Measurements from ENCODE around the gene LRRC72.
"Not testable (repeated sequence)": the region's sequence is repeated elsewhere in the genome, so short reads cannot be mapped to it uniquely, and the experiment has no call there.

GRCh38 chr7:16595596-16595995 lies 69.0 kb downstream of the LRRC72 start:
- TF ChIP-seq, protein P1, sequence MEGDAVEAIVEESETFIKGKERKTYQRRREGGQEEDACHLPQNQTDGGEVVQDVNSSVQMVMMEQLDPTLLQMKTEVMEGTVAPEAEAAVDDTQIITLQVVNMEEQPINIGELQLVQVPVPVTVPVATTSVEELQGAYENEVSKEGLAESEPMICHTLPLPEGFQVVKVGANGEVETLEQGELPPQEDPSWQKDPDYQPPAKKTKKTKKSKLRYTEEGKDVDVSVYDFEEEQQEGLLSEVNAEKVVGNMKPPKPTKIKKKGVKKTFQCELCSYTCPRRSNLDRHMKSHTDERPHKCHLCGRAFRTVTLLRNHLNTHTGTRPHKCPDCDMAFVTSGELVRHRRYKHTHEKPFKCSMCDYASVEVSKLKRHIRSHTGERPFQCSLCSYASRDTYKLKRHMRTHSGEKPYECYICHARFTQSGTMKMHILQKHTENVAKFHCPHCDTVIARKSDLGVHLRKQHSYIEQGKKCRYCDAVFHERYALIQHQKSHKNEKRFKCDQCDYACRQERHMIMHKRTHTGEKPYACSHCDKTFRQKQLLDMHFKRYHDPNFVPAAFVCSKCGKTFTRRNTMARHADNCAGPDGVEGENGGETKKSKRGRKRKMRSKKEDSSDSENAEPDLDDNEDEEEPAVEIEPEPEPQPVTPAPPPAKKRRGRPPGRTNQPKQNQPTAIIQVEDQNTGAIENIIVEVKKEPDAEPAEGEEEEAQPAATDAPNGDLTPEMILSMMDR (IDR thresholded peaks at IDR 0.05; ENCODE audit: low read depth, low read length, poor library complexity, severe bottlenecking): not testable (repeated sequence)
- not testable (repeated sequence) for TF ChIP-seq EZH2phosphoT487 (IDR thresholded peaks at IDR 0.05; ENCODE audit: borderline replicate concordance, low read length)

Measured in DOHH2 (cell line).